ENCODE measurements around the gene AKAP11.

The AKAP11 gene

DNA sequence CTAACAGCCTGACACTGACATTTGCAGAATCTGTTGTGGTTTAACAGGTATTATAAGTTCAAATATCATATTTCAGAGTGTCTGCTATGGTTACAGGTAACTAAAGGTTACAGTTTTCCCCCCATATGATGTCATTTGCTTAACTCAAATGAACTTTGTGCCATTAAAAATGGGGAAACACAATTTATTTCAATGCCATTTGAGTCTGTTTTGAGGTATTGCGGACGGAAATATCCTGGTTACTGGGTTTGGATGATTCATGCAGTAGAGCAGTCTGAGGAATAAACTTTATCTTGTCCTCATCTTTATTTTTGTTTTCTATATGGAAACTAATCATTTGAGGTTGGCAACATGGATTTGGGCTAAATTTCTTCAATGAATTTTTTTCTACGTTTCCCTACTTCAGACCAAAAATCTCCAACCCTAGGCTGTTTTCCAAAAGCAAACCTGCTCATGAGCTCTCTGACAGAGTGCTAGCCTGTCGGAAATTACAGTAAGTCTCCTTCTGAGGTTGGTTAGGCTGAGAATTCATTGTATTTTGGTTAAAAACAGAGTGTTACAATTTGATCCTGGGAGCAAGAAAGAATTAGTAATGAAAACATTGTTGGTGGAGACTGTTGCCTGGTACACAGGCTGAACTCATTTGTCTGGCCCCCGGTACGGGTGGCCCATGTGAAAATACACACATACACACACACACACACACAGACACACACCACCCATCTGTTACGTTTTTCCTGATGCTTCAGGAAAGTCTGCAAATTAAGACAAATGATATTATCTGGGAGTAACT, 66.1 kb downstream of the AKAP11 start:
- no peak for DNase-seq

DNA sequence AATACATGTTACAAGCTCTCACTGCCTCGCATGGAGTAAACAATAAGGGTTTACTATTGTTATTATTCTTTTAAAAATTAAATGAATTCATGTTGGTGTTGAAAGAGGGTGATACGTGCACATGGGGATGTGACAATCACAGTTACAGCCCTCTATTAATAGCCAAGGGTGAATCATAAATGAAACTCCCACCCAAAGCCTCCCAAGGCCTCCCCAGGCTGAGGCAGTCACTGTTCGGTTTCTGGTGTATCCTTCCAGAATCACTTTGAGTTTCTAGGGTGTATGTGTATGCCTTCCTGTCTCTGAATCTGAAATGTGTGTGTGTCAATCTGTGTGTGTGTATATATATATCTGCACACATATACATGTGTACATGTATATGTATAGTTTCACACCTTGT, 73.4 kb downstream of the AKAP11 start:
- no peak for DNase-seq

DNA sequence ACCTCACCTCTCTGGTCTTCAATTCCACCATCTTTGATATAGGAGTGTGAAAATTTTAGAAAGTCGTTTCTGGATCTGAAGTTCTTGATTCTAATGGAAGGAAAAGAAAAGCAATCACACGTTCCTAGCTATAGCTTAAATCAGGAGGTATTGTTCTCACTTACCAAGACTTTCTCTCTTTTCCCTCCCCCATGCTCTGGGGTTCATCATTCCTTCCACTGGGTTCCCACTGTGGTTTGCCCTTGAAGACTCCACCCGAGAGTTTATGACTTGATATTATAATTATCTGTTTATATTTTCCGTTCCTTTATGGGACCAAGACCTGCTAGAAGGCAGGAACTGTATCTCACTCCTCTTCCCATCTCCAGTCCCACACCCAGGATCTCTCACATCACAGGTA, 76.6 kb downstream of the AKAP11 start:
- DNase-seq = no peak

DNA sequence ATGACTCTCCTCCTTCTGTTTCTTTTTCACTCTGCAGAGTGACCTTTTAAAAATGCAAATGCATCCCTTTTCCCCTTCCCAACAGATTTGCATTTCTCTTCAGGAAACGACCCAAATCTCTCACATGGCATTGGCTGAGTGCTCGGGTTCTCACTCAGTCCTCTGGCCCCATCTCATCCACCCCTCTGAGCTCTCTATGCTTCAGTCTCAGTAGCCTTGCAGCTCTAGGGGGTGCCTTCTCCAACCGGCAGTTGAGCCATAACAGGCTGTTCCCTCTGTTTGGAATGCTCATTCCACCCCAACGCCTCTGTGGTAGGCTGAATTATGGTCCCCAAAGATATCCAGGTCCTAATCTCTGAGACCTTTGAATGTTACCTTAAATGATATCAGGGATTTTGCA, 78.2 kb downstream of the AKAP11 start:
- no peak for DNase-seq

DNA sequence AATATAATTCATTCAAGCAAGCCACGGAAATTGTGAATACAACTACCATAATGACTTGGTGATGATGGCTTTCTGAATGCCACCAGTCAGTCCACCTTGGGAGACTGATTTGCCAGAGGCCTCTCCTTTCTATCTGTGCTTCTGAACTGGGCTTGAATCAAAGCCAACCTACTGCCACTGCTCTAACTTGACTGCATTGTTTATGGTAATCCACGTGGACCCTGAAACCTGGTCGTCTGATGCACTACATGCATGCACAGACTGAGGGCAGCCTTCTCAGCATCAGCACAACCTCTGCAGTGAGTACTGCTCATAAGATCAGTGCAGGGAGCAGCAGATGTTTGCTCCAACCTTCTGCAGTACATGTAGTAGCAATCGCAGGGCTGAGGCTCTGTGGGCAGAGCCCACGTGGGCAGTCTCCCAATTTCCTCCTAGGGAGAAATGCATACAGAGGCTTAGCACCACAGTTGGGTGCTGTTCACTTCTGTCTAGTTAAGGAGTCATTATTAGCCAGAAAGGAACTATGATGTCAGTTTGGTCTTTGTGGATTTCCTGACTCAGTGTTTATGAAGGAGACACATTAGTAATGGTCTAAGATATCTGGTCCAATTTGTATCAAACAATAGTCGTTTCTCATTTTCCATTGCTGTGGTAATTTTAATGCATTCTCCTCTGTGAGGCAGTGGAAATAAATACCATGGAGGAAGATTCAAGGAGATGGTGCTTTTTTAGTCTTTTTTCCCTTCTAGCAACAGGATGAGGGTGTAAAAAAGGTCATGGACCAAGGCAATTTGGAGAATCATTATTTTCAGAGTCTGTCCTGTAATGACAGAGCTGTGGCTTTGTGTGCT, 82.5 kb downstream of the AKAP11 start:
- DNase-seq = no peak

DNA sequence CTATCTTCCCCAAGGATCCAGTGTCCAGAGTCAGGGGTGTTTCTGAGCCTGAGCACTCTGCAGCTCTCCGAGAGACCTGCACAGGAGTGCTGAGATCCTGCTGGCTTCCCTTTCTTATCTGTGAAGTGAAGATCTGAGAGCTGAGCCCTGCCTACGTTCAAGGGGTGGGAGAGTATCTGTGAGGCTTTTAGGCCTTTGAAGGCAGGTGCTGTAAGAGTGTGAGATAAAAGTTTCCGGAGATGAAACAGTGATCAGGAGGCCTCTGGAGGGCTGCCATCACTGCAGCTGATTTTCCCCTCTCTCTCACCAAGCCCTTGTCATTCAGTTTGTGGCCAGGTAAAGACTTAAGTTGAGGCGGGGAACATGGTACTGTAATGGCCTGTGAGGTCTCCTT, 83.1 kb downstream of the AKAP11 start:
- DNase-seq = no peak

DNA sequence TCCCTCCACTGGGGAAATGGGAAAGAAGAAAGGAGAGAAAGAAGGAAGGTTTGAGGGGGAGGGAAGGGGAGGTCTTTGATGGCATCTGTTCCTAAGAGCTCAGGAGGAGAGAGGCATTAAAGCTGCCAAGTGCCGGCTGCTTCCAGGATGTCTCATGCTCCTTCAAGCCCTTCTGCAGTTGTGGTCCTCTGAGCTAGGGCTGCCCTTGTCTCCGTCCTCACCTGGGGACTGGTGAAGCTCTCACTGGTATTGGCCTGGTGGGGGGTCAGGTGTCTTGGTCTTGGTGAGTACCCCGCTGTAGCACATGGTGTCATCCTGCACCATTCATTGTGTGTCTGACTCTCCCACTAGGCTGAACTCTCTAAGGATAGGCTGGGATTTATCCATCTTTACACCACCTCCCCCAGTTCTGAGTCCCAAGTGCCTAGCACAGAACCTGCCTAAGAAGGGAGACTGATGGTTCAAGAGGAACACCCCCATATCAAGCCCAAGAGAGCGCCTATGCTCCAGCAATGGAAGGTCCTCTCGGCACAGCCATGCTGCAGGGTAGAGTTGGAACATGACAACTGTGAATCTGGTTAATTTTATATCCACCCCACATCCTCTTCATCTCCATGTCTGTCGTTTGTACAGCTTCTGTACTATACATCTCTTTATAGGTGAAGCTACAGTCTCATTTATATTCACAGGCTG, 83.7 kb downstream of the AKAP11 start:
- DNase-seq = no peak

DNA sequence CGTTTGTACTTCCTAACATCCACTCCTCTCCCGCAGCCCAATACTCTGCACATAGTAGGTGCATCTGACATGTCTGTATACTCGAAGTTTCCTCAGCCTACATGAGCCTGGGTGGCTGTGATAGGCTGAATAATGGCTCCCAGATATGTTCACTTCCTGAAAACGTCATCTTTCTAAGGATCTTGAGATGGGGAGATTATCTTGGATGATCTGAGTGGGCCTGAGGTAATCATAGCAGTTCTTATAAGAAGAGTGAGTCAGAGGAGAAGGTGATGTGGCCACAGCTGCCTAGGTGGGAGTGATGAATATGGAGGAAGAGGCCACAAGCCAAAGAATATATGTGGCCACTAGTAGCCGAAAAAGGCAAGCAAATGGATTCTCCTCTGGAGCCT, 84.2 kb downstream of the AKAP11 start:
- no peak for DNase-seq

DNA sequence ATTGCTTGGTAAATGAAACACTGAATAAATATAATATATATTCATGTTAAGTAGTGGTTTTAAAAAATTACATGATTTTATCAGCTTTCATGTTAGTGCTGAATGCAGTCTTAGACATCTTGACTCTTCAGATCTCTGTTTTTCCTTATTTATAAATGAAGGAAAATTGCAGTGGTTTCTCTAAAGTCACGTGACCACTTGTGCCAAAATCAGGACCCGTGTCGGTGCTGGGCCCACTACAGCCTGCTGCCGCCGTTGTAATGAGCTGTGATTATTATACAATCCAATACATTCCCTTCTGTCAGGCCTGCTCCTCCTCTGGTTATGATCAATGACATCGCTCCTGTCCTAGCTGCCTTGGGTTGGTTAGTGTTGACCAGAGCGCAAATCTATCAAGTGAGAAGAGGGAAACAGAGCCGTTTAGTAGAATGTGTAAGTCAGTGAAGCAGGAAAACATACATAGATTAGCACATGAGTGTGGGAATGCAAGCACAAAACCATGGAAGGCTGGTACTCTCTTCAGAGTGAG, 88.2 kb downstream of the AKAP11 start:
- no peak for DNase-seq

DNA sequence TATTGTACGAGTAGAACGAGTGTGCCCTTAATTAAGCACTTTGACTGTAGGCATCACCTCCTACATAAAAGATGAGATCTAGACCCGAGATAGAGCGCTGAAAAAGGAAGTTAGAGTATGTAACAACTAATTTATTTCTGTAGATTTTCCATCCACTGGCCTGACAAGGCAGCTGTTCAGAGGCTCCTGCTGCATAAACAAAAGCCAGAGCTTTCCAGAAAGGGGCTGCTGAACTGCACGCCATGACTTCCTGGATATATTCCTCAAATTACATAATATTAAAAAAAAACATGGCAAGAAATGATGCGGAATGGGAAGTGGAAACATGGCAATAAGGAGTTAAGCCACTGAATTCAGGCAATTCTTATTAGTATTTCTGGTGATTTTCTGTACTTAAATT, 89.7 kb downstream of the AKAP11 start:
- DNase-seq = no peak

DNA sequence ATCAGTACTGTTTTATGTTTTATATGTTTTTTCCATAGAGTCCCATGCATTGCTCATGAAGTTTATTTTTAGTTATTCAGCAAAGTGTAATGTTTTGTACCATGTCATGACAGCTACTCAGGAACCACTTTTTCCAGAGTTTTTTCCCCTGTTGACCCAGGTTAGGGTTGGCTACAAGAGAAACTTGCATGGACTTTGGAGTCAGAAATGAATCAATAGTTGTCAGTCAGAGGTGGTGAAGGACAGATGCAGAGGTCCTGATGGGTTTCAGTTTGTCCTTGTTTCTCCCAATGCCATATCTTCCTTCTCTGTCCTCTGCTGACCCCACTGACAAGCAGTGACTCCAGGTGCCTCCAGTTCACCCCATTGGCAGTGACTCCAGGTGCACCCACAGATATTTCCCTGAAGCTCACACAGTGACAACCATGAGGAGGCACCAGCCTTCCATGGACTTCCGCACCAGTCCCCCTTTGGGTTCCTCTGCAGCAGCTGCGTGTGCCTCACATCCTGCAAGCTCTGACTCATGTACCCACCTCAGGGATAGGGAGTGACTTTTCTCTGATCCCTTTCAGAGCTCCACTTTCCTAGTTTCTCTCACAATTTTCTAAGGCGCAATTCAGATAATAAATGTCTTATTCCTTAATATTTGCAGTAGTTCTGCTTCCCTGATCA, 92.1 kb downstream of the AKAP11 start:
- DNase-seq = no peak

DNA sequence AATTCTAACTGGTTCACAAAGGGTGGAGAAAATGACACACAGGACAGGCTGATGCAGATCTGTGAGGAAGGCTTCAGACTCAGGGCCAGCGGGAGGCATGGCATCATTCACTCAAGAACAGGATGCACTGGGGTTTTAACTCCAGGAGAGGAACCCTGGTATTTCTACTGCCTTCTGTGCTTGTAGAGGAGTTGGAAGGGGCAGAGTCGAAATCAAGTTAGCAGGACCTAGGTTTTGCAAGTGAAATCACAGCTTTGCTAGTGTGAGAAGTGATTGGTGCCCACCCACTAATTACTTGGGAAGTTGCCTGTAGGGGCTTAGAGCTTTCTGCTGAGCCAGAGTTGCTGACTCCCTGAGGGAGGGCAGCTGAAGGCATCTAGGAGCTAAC, 92.7 kb downstream of the AKAP11 start:
- no peak for DNase-seq

DNA sequence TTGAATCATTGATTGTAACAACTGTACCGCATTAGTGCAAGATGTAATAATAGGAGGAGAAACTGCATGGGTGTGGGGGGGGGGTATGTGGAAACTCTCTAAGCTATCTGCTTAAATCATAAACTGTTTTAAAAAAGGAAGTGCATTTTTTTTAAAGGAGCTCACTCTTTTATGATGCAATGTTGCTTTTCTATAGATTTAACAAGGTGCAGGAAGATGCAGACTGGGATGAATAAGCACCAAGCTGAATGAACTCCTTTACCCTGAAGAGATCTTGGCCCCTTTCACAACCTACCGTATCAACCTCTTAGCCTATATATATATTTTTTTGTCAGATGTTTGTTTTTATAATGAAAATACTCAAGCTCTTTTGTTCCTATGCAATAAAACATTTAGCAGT, 95.9 kb downstream of the AKAP11 start:
- no peak for DNase-seq

DNA sequence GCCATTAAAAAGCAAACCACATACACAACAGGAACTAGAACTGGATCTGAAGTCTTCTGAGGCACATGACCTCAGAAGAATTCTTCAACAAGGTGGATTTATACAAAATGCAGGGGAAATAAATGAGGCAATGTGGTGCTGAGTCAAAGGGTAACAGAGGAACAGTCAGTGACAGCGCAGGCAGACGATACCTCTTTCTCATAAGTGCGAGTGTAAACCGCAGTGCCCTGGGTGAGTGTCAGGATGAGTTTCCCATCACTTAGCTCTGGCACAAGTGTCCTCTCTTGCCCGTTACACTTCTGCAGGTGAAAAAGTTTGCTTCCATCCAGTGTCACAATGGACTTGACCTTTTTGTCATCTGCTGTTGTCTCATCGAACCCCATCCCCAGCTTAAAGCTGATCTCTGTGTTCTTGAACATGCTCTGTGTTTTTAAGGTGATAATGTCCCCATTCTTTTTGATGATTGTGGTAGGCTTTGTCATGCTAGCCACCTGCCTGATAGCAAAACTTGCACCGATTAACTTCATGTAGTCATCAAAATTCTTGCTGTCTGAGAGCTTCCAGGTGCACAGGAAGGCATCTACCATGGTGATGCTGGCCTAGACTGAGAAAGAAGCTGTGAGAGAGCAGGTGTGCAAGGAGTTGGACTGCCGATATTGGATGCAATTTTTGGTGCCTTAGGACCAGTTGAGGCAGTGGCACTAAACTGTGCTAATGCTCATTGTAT, 97.3 kb downstream of the AKAP11 start:
- DNase-seq = no peak

DNA sequence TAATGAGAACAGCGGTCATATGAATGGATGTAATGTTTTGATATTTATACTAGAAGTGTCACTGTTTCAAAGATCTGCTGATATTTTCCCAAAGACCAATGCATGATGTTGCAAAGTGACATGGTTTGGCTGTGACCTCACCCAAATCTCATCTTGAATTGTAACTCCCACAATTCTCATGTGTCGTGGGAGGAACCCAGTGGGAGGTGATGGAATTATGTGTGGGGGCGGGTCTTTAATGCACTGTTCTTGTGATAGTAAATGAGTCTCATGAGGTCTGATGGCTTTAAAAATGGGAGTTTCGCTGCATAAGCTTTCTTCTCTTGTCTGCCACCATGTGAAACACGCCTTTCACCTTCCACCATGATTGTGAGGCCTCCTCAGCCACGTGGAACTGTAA, 98.3 kb downstream of the AKAP11 start:
- no peak for DNase-seq
